GM13976 (cell line): ENCODE results near the gene SENP6.

Experiments
- DNase-seq: peaks from one replicate; pipeline ENCODE4 v3.0.0; 2012; ENCODE audit warnings: low spot score
- CTCF ChIP-seq: IDR thresholded peaks from 2 replicates; pipeline ENCODE4 v1.5.1; 2012; ENCODE audit warnings: borderline replicate concordance, mild to moderate bottlenecking; ENCODE audit not compliant: insufficient read depth; ENCODE audit errors: extremely low read depth, missing control alignments, control extremely low read depth
- in situ Hi-C: fragments of 300-500 bp; cut with MboI; formaldehyde crosslinking; loops from one replicate; pipeline ENCODE4 v1.12.0; 2022; ENCODE audit warnings: low sequenced_read_pairs, mixed read lengths, inconsistent platforms; ENCODE audit not compliant: unreplicated experiment

Gene SENP6

GRCh38 chr6:75758061-75758460 is 156.4 kb downstream of the SENP6 start:
- no peak for TF ChIP-seq CTCF

GRCh38 chr6:75759207-75759606 is 157.5 kb downstream of the SENP6 start:
- TF ChIP-seq CTCF, result no peak
- in situ Hi-C loops, result no loop called here
- no peak for DNase-seq

More at GRCh38 chr6:75758061-75758460, 156.4 kb downstream of the SENP6 start:
- in situ Hi-C loops, result no loop called here
- no peak for DNase-seq

GRCh38 chr6:75760320-75760719 is 158.6 kb downstream of the SENP6 start:
- DNase-seq, result no peak
- in situ Hi-C loops, result no loop called here
- no peak for TF ChIP-seq CTCF

- in situ Hi-C loops, result no loop called here
- no peak for TF ChIP-seq CTCF
- DNase-seq, result no peak
Measured at GRCh38 chr6:75761489-75761888, 159.8 kb downstream of the SENP6 start.

- DNase-seq, result no peak
- in situ Hi-C loops, result no loop called here
- no peak for TF ChIP-seq CTCF
Measured at GRCh38 chr6:75762063-75762462, 160.4 kb downstream of the SENP6 start.

- in situ Hi-C loops, result no loop called here
- TF ChIP-seq CTCF, result no peak
- DNase-seq, result no peak
Measured at GRCh38 chr6:75766387-75766786, 164.7 kb downstream of the SENP6 start.
